Stimulated activated naive CD8-positive, alpha-beta T cell treated with anti-CD3 and anti-CD28 coated beads, Interleukin-15, Interleukin-2, amounts not matched to agents 100 ng/mL and 50 ng/mL, for 24 hours (primary cell): ENCODE results near the gene TPX2.

ENCODE experiments used
- H3K27ac Mint-ChIP-seq: one replicate; pipeline ENCODE4 v1.8.0; 2021; ENCODE audit warnings: mild to moderate bottlenecking, mixed read lengths
- H3K27me3 Mint-ChIP-seq: one replicate; pipeline ENCODE4 v1.8.0; 2021; ENCODE audit warnings: mixed read lengths
- H3K36me3 Mint-ChIP-seq: one replicate; pipeline ENCODE4 v1.8.0; 2021; ENCODE audit warnings: low read depth, mixed read lengths
- H3K4me1 Mint-ChIP-seq: one replicate; pipeline ENCODE4 v1.8.0; 2021; ENCODE audit warnings: low read depth, mixed read lengths
- H3K4me3 Mint-ChIP-seq: one replicate; pipeline ENCODE4 v1.8.0; 2021; ENCODE audit warnings: mild to moderate bottlenecking, mixed read lengths
- H3K9me3 Mint-ChIP-seq: one replicate; pipeline ENCODE4 v1.8.0; 2021; ENCODE audit warnings: mixed read lengths

The TPX2 gene

DNA sequence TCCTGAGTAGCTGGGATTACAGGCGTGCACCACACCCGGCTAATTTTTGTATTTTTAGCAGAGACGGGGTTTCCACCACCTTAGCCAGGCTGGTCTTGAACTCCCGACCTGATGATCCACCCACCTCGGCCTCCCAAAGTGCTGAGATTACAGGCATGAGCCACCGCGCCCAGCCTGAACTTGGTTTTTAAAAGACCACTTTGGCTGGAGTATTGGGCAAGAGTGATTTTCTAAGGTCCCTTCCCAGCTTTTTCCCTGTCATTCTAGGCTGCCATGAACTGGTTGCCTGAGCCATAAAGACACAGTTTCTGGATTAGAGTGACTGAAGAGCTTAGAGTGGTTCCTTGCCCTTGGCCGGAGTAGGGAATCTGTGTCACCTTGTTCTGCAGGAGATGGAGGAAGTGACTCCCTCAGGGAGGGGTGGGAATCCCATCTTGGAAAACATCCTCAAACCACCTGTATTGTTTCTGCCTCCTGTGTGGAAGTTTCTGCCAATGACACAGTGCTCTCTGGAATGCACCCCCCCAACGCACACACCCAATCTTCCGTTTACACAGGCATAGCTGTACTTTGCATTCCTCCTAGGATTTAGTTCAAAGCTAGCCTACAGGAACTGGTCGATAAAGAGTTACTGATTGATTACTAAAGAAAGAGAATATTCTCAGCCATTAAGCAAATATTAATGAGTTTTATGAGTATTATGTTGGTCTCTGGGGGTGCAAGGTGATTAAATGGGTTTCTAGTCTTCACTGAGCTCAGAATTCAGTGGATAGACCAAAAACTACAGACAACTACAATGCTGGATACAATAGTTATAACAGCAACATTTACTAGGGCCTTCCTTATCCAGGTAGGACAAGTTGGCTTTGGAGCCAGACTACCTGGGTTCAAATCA is 34.6 kb upstream of the TPX2 start:
- Mint-ChIP-seq H3K27ac (no peak overlapping the region), H3K9me3 (no peaks in the 10 kb centered on the region), H3K4me3 (no peak overlapping the region), H3K27me3 (no peaks in the 10 kb centered on the region), H3K36me3 (peaks cover 69% of the 10 kb centered on the region), H3K4me1 (peaks cover 77% of the 10 kb centered on the region)

GRCh38 chr20:31705191-31705590 is 33.9 kb upstream of the TPX2 start:
- Mint-ChIP-seq H3K36me3 (peaks cover 67% of the 10 kb centered on the region), H3K9me3 (no peaks in the 10 kb centered on the region), H3K27ac (peak overlapping the region; percentile 45), H3K27me3 (no peaks in the 10 kb centered on the region), H3K4me1 (peaks cover 75% of the 10 kb centered on the region), H3K4me3 (no peak overlapping the region)

- Mint-ChIP-seq H3K4me1 (peaks cover 73% of the 10 kb centered on the region), H3K27ac (peak overlapping the region; percentile 85), H3K27me3 (no peaks in the 10 kb centered on the region), H3K36me3 (peaks cover 68% of the 10 kb centered on the region), H3K9me3 (no peaks in the 10 kb centered on the region), H3K4me3 (peak overlapping the region; percentile 30)
Observed at GRCh38 chr20:31705598-31706597, 33.2 kb upstream of the TPX2 start.

GRCh38 chr20:31706607-31707257 is 32.4 kb upstream of the TPX2 start:
- peaks cover 73% of the 10 kb centered on the region for H3K4me1 Mint-ChIP-seq
- no peaks in the 10 kb centered on the region for H3K27me3 Mint-ChIP-seq
- H3K4me3 Mint-ChIP-seq: peak overlapping the region; percentile 26
- H3K27ac Mint-ChIP-seq: peak overlapping the region; percentile 85
- H3K36me3 Mint-ChIP-seq: peaks cover 70% of the 10 kb centered on the region
- H3K9me3 Mint-ChIP-seq: no peaks in the 10 kb centered on the region

DNA sequence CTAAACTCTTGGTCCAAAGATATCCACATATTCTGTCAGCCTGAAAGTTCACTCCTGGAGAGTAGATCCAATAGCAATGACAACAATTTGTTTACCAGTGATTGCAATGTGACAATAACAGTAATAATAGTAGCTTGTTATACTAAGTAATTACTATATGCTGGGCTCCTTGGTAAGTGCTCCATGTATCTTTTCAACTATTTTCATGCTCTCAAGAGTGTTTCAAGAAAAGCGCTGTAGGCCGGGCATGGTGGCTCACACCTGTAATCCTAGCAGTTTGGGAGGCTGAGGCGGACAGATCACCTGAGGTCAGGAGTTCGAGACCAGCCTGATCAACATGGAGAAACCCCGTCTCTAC is 31.9 kb upstream of the TPX2 start:
- Mint-ChIP-seq H3K4me3 (peak overlapping the region; percentile 26), H3K27ac (peak overlapping the region; percentile 85), H3K27me3 (no peaks in the 10 kb centered on the region), H3K36me3 (peaks cover 70% of the 10 kb centered on the region), H3K9me3 (no peaks in the 10 kb centered on the region), H3K4me1 (peaks cover 73% of the 10 kb centered on the region)

- Mint-ChIP-seq H3K36me3 (peaks cover 78% of the 10 kb centered on the region), H3K27ac (peak overlapping the region; percentile 36), H3K4me1 (peaks cover 82% of the 10 kb centered on the region), H3K27me3 (no peaks in the 10 kb centered on the region), H3K4me3 (no peak overlapping the region), H3K9me3 (no peaks in the 10 kb centered on the region)
Observed at GRCh38 chr20:31707994-31708735, 30.9 kb upstream of the TPX2 start.

GRCh38 chr20:31708736-31709534 is 30.2 kb upstream of the TPX2 start:
- peak overlapping the region; percentile 24 for H3K4me3 Mint-ChIP-seq
- H3K4me1 Mint-ChIP-seq: peaks cover 90% of the 10 kb centered on the region
- no peaks in the 10 kb centered on the region for H3K9me3 Mint-ChIP-seq
- H3K36me3 Mint-ChIP-seq: peaks cover 86% of the 10 kb centered on the region
- peak overlapping the region; percentile 79 for H3K27ac Mint-ChIP-seq
- no peaks in the 10 kb centered on the region for H3K27me3 Mint-ChIP-seq

DNA sequence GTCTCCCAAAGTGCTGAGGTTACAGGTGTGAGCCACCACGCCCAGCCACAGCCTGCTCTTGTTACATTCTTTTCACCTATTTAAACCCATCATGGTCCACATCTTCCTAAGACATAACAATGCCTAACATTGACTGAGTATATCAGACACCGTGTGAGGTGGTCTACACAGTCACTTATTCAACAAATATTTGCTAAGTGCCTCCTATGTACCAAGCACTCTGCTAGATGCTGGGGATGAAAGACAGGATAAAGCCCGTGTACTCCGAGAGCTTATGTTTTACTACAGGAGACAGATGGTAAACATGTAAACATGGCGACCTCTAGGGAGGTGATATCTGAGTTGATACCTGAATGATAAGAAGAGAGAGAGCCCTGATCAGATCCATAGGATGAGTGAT is 29.2 kb upstream of the TPX2 start:
- Mint-ChIP-seq H3K36me3 (peaks cover 88% of the 10 kb centered on the region), H3K27ac (peak overlapping the region; percentile 59), H3K27me3 (no peaks in the 10 kb centered on the region), H3K4me3 (peak overlapping the region; percentile 44), H3K9me3 (no peaks in the 10 kb centered on the region), H3K4me1 (peaks cover 92% of the 10 kb centered on the region)

- peak overlapping the region; percentile 64 for H3K27ac Mint-ChIP-seq
- peaks cover 89% of the 10 kb centered on the region for H3K36me3 Mint-ChIP-seq
- H3K27me3 Mint-ChIP-seq: no peaks in the 10 kb centered on the region
- H3K4me3 Mint-ChIP-seq: peak overlapping the region; percentile 40
- H3K9me3 Mint-ChIP-seq: no peaks in the 10 kb centered on the region
- peaks cover 92% of the 10 kb centered on the region for H3K4me1 Mint-ChIP-seq
Observed at GRCh38 chr20:31710423-31711108, 28.5 kb upstream of the TPX2 start.

DNA sequence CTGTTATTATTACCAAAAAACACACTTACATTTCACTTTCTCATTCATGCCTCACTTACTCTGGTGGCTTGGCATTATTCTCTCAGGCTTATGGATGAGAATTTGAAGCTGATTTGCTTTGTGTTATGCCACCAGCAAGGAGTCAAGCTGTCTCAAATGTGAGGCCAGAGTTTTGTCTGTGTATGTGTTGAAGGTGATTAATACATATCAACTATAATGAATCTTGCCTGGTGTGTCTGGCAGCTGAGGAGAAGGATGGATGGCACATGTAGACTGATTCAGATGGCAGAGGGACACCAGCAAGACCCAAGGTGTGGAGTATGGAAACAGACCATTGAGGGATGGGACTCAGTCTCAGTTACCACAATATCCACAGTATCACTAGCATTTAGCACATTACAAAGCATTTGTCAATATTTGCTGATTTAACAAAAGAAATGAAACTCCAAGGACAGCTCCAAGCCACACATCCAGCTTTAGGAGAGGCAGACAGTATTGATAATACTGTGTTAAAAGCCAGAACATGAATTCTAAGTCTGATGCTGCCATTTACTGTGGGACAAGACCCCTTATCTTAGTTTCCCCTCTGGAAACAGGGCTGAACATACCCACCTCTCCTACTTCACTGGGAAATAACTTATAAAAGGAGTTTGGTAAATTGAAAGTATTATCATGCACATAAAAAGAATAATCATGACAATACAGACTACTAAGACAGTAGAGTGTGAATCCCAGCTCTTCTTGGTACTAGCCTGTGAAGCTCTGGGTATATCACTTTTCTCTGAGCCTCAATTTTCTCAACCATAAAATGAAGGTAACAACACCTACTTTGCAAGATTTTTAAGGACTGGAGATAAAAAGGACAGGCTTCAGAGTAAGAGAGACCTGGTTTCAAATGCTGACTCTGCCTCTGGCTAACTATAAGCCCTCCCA is 27.6 kb upstream of the TPX2 start:
- no peaks in the 10 kb centered on the region for H3K9me3 Mint-ChIP-seq
- peaks cover 90% of the 10 kb centered on the region for H3K36me3 Mint-ChIP-seq
- peaks cover 92% of the 10 kb centered on the region for H3K4me1 Mint-ChIP-seq
- peak overlapping the region; percentile 94 for H3K27ac Mint-ChIP-seq
- peak overlapping the region; percentile 40 for H3K4me3 Mint-ChIP-seq
- H3K27me3 Mint-ChIP-seq: no peaks in the 10 kb centered on the region

DNA sequence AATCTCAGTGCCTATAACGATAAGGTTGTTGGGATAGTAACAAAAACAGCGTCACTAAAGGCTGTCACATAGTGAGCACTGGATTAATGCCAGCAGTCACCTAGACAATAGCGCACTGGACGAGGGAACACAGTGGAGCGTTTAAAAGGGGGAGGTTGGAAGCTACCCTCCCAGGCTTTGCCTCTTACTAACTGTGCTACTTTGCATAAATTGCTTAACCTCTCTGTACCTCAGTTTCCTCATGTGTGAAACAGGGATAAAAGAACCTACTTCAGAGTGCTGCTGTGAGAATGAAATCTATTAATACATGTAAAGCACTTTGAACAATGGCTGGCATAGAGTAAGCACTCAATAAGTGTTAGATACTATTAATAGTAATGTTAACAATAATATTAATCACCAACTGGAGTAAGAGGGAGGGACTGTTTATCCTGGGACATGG is 27.0 kb upstream of the TPX2 start:
- H3K27me3 Mint-ChIP-seq: no peaks in the 10 kb centered on the region
- H3K4me1 Mint-ChIP-seq: peaks cover 92% of the 10 kb centered on the region
- no peaks in the 10 kb centered on the region for H3K9me3 Mint-ChIP-seq
- H3K27ac Mint-ChIP-seq: peak overlapping the region; percentile 94
- H3K36me3 Mint-ChIP-seq: peaks cover 91% of the 10 kb centered on the region
- H3K4me3 Mint-ChIP-seq: no peak overlapping the region

GRCh38 chr20:31712564-31713311 is 26.4 kb upstream of the TPX2 start:
- Mint-ChIP-seq H3K27ac (peak overlapping the region; percentile 94), H3K36me3 (peaks cover 94% of the 10 kb centered on the region), H3K4me3 (peak overlapping the region; percentile 96), H3K9me3 (no peaks in the 10 kb centered on the region), H3K27me3 (no peaks in the 10 kb centered on the region), H3K4me1 (peaks cover 95% of the 10 kb centered on the region)
